Skeletal muscle cell (primary cell): Measurements from ENCODE around the gene ZDHHC13.

ENCODE experiments used
- DNase-seq: peaks from one replicate; pipeline ENCODE4 v3.0.0-alpha.2; 2010; ENCODE audit warnings: low read depth
- H3K4me3 ChIP-seq: 2 replicates; pipeline ENCODE4 v1.5.1; 2011; ENCODE audit warnings: low read depth, mild to moderate bottlenecking, control low read depth, low read length, moderate library complexity

The ZDHHC13 gene

GRCh38 chr11:19162951-19163505, 46.1 kb downstream of the ZDHHC13 start:
- no peak overlapping the region for H3K4me3 ChIP-seq
- DNase-seq = no peak

DNA sequence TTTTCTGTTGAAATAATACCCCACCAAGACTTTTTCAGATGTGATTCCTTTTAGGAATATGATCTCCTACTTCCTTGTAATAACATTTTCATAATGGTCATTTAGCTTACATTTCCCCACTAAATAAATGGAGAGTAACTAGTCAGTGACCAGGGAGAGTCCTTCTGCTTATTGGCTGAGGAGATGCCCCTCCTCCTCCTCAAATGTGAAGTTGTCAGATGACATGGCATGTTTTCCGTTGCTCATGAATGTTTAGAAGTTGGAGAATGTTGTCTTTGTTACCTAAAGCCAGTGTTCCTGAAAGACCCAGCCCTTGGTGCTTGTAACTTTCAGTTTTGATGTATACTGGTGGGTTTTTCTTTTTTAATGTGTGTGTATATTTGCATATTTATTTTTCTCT, 46.6 kb downstream of the ZDHHC13 start:
- H3K4me3 ChIP-seq = no peak overlapping the region

DNA sequence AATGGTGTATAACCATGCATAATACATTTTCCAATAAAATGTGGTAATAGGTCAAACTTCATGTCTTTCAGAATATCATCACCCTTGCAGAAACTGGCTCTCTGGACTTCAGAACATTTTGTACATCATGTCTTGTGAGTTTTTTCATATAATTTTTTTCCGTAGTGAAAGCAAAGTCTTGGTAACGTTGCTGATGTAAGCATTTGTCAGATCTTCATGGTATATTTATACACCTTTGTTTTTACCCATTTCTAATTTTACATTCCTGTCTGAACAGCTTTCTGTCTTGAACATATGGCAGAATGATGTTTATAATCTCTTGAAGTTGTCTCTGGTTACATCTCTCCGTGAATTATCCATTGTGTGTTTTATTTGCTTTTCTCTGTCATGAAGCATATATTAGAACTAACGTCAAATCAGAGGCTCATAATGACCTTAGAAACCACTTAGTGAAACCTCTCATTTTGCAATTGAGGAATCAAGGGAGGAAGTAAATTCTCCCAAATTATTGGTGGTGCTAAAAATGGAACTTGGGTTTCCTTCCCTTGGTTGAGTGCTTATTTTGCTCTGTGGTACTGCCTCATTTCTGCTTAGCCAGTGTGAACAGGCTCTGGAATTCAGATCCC, 47.4 kb downstream of the ZDHHC13 start:
- no peak overlapping the region for H3K4me3 ChIP-seq
- DNase-seq = no peak

More for the DNA sequence above, 46.6 kb downstream of the ZDHHC13 start:
- DNase-seq = no peak

GRCh38 chr11:19164881-19165280, 47.9 kb downstream of the ZDHHC13 start:
- no peak for DNase-seq
- no peak overlapping the region for H3K4me3 ChIP-seq

DNA sequence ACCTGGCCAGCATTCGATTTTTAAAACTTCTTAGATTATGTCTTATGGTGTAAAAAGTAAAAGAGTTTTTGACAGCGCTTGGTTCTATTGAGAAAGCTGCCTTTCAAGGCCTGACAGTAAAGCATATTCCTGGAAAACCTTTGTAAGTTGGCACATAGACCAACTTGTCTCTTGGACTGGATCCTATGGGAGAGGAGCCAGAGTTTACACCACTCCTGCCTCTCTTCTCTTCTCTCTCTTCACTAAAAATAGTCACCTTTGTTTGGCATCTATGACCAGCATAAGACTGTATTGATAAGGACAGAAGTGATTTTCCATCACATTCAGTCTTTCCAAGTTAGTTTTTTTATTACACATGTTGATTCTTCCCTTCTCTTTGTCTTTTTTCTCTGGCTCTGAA, 51.1 kb downstream of the ZDHHC13 start:
- DNase-seq = no peak
- H3K4me3 ChIP-seq = no peak overlapping the region

DNA sequence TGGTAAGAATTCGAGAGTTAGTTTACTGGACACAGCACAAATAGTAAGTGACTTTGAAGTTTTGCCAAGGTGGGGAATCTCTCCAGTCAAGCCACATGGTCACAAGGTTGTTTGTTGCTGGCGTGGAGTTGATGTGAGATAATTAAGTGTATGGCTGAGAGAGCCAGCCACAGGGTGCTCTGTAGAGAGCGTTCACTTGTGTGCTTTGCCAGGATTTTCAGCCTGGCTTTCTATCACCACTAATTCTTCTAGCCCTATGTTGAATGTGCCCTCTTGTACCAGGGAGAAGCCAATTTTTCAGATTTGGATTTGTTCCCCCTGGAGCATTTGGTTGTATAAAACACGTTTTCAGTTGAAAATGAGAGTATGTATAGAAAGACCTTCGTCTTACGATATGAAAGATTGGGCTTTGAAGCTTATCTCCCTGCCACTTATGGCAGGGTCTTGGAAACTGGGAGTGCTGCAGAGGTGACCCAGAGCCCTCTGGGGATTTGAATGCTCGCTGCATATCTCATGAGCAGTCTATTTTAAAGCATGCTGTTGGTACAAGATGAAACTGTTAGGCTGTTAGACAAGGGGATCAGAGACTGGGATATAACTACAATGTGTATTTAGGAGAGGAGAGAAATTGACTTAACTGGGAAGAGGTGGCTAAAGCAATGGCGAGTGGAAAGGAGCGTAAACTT, 56.2 kb downstream of the ZDHHC13 start:
- H3K4me3 ChIP-seq = no peak overlapping the region
- no peak for DNase-seq

- DNase-seq = no peak
- H3K4me3 ChIP-seq = no peak overlapping the region
These were observed 57.1 kb downstream of the ZDHHC13 start for GRCh38 chr11:19173964-19174638.

- no peak for DNase-seq
- no peak overlapping the region for H3K4me3 ChIP-seq
These were observed 59.7 kb downstream of the ZDHHC13 start for GRCh38 chr11:19176629-19177186.

DNA sequence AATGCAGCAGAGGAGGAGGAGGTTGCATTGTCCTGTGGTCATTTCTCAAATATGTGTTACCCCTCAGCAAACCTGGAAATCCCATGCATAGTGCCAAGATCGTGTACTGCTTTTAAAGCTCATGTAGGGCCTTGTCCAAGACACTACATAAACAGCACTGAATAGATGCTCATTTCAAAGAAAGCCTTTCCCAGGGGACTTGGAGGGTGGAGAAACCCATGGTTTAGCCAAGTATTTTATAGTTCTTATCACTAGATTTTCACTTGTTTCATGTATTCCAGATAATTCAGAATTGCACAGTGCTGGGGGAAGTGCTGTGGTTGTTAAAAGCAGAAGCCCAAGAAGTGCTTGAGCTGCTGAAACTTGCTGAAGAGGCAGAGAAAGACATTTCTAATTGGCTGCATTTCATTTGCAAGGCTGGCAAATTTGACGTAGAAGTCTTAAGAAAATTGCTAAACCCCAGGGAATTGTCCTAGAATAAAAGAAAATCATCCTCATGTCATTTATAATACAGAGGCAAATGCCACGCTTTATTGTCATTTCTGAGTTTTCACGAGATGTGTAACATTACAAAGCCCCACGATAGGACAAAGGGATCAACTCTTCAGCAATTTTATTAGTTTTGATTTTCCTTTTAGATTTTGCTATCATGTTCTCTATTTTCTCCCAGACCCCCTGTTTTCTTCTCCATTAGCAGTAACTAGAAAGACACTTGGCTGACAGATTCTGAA, 64.7 kb downstream of the ZDHHC13 start:
- no peak for DNase-seq
- H3K4me3 ChIP-seq = no peak overlapping the region

GRCh38 chr11:19183646-19184045, 66.7 kb downstream of the ZDHHC13 start:
- H3K4me3 ChIP-seq = no peak overlapping the region
- DNase-seq = no peak

DNA sequence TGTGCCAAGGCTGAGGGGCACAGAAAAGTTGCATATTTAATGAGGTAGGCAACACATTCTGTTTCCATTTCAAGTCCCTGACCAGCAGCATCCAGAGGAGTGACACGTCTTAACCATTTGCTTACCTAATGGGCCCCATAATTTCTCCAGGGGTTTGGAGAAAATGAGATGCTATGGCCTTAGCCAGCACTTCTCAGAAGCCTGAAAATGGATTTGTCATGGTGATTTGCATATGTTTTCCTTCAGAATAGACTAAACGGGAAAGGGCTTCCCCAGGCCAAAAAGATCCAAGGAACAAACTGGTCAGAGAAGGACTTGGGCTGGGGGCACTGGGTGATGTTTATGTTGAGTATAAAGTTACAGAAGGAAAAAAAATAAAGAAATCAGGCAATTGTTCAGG, 68.1 kb downstream of the ZDHHC13 start:
- DNase-seq = no peak
- no peak overlapping the region for H3K4me3 ChIP-seq

DNA sequence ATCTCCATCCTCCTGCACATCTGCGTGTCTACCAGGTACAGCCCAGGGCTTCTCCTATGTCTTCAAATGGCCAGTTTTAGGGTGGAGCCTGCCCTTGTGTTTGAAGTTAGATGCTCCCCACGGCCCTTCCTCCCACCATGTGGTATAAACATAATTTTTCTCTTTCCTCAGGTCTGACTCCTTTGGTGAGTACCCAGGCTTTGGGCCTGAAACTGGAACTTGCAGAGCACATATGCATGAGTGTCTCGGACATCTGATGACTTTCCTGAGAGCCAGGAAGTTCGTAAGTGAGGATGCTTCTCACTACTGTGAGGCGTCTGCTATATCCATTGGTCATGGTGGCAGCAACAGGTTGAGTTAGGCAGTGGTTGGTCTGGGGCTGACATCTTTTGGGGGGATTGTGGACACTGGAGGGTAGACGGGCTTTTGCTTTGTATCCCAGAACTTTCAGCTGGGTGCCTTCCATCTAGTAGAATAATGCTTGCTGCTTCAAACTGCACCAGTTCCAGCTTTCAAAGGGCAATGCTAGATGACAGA, 68.6 kb downstream of the ZDHHC13 start:
- DNase-seq = no peak
- H3K4me3 ChIP-seq = no peak overlapping the region

GRCh38 chr11:19187114-19187832, 70.3 kb downstream of the ZDHHC13 start:
- H3K4me3 ChIP-seq = no peak overlapping the region
- no peak for DNase-seq

GRCh38 chr11:19187833-19188258, 70.9 kb downstream of the ZDHHC13 start:
- no peak for DNase-seq
- no peak overlapping the region for H3K4me3 ChIP-seq

- no peak overlapping the region for H3K4me3 ChIP-seq
- DNase-seq = no peak
These were observed 74.7 kb downstream of the ZDHHC13 start for GRCh38 chr11:19191530-19192169.

DNA sequence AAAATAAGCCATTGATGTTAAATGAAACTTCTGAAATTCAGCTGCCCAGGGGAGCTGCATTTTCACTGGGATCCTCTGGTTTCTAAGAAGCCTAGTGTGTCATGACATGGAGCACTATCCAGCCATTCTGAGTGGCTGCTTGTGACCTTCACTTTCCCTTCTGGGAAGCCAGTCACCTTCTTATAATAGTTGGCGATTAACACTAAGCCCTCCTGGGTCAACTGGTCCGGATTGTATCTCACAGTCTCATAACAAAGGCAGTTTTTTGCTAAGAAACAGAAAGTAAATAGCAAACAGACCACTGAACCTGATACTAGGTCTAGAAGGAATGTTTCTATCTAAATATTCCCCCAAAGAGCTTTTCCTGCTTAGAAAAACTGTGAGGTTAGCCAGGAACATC, 76.9 kb downstream of the ZDHHC13 start:
- H3K4me3 ChIP-seq = no peak overlapping the region
- no peak for DNase-seq

- no peak for DNase-seq
- H3K4me3 ChIP-seq = no peak overlapping the region
These were observed 77.8 kb downstream of the ZDHHC13 start for GRCh38 chr11:19194620-19195308.

DNA sequence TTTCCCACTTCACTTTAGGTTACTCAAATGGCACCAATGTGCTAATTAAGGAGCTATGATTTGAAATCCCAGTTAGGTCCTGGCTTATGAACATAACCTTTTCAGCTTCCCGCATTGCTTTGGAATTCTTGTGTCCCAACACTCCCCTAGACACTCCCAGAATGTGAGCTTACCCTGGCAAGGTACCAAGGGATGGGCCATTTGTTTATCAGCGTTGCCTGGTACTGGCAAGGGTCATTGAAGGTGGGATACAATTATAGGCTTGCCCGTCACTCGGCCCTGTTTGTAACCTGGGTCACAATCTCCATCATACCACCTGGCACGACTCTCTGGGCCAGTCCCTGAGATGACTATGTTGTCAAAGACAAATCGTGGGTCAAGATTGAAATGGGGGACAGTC, 79.5 kb downstream of the ZDHHC13 start:
- no peak for DNase-seq
- H3K4me3 ChIP-seq = no peak overlapping the region
